T-helper 1 cell treated with Interleukin-12 subunit alpha and Interleukin-12 subunit beta and Interleukin-4 antibody, amounts not matched to agents 30 μg/mL and 1 μg/mL, for 36 hours (primary cell): Measurements from ENCODE around the gene SPZ1.

Experiments
- H3K27ac Mint-ChIP-seq: one replicate; pipeline ENCODE4 v1.8.0; 2021; ENCODE audit warnings: mild to moderate bottlenecking, mixed read lengths
- H3K27me3 Mint-ChIP-seq: one replicate; pipeline ENCODE4 v1.8.0; 2021; ENCODE audit warnings: low read depth, mixed read lengths
- H3K36me3 Mint-ChIP-seq: one replicate; pipeline ENCODE4 v1.8.0; 2021; ENCODE audit warnings: low read depth, mixed read lengths
- H3K4me1 Mint-ChIP-seq: one replicate; pipeline ENCODE4 v1.8.0; 2021; ENCODE audit warnings: low read depth, mixed read lengths
- H3K4me3 Mint-ChIP-seq: one replicate; pipeline ENCODE4 v1.8.0; 2021; ENCODE audit warnings: mild to moderate bottlenecking, moderate library complexity, mixed read lengths
- H3K9me3 Mint-ChIP-seq: one replicate; pipeline ENCODE4 v1.8.0; 2021; ENCODE audit warnings: mixed read lengths

Gene SPZ1

GRCh38 chr5:80357671-80358070, 37.9 kb downstream of the SPZ1 start:
- no peaks in the 10 kb centered on the region for H3K4me1 Mint-ChIP-seq

GRCh38 chr5:80360914-80361444, 41.2 kb downstream of the SPZ1 start:
- Mint-ChIP-seq H3K9me3 (no peaks in the 10 kb centered on the region), H3K36me3 (no peaks in the 10 kb centered on the region), H3K4me1 (no peaks in the 10 kb centered on the region), H3K4me3 (no peak overlapping the region), H3K27me3 (peaks cover 4% of the 10 kb centered on the region), H3K27ac (no peak overlapping the region)

More at GRCh38 chr5:80357671-80358070, 37.9 kb downstream of the SPZ1 start:
- Mint-ChIP-seq H3K9me3 (no peaks in the 10 kb centered on the region), H3K36me3 (no peaks in the 10 kb centered on the region), H3K4me3 (no peak overlapping the region), H3K27me3 (no peaks in the 10 kb centered on the region), H3K27ac (no peak overlapping the region)

GRCh38 chr5:80364892-80365291, 45.1 kb downstream of the SPZ1 start:
- Mint-ChIP-seq H3K9me3 (no peaks in the 10 kb centered on the region), H3K27ac (no peak overlapping the region), H3K27me3 (peaks cover 8% of the 10 kb centered on the region), H3K4me1 (no peaks in the 10 kb centered on the region), H3K4me3 (no peak overlapping the region), H3K36me3 (no peaks in the 10 kb centered on the region)

- peaks cover 17% of the 10 kb centered on the region for H3K27me3 Mint-ChIP-seq
- H3K36me3 Mint-ChIP-seq: no peaks in the 10 kb centered on the region
- H3K4me1 Mint-ChIP-seq: no peaks in the 10 kb centered on the region
- H3K4me3 Mint-ChIP-seq: no peak overlapping the region
- no peaks in the 10 kb centered on the region for H3K9me3 Mint-ChIP-seq
- no peak overlapping the region for H3K27ac Mint-ChIP-seq
Observed at GRCh38 chr5:80368661-80369480, 49.1 kb downstream of the SPZ1 start.

GRCh38 chr5:80369521-80369920, 49.7 kb downstream of the SPZ1 start:
- H3K9me3 Mint-ChIP-seq: no peaks in the 10 kb centered on the region
- no peaks in the 10 kb centered on the region for H3K4me1 Mint-ChIP-seq
- H3K27ac Mint-ChIP-seq: no peak overlapping the region
- H3K27me3 Mint-ChIP-seq: peaks cover 17% of the 10 kb centered on the region
- no peaks in the 10 kb centered on the region for H3K36me3 Mint-ChIP-seq
- H3K4me3 Mint-ChIP-seq: no peak overlapping the region

- H3K36me3 Mint-ChIP-seq: no peaks in the 10 kb centered on the region
Observed at GRCh38 chr5:80370390-80370789, 50.6 kb downstream of the SPZ1 start.

More at GRCh38 chr5:80370390-80370789, 50.6 kb downstream of the SPZ1 start:
- Mint-ChIP-seq H3K27ac (no peak overlapping the region), H3K9me3 (no peaks in the 10 kb centered on the region), H3K4me1 (no peaks in the 10 kb centered on the region), H3K27me3 (peaks cover 16% of the 10 kb centered on the region), H3K4me3 (no peak overlapping the region)
